T-helper 9 cell (primary cell): ENCODE results near the gene OVAAL.
"Not testable (repeated sequence)": the region's sequence is repeated elsewhere in the genome, so short reads cannot be mapped to it uniquely, and the experiment has no call there.

Experiments used
- DNase-seq: peaks from one replicate; pipeline ENCODE4 v3.0.0-alpha.2; 2020

OVAAL gene

GRCh38 chr1:180540697-180541594, 17.8 kb upstream of the OVAAL start:
- no peak for DNase-seq

DNA sequence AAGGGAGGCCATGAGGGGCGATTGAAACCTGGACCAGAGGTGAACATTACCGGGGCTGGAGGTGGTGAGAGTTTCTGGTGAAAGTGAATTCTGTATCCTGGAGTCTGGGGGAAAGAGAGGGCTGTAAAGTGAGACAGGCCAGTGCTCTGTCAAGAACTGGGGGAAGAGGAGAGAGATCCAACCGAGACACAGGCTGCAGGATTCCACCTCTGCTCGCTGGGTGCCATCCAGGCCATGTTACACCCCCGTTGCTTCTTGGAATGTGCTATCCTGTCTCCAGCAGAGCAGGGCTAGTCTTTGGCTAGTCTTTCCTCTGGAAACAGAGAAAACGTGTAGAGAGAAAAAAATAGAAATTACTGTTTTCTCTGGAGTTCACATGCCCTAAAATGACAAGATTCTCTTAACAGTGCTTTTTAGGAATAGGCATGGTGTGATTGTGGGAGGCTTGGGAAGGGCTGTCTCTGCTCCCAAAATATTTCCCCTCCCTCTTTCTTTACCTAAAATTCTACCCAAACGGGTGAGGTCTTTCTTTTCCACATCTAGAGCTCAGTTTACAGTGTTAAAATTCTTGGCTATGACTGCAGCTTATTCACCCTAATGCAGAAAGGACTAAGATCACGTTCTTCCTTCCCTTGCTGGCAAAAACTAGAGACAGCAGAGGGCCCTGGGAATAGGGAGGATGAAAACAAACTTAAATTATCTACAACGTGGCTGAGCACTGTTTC, 16.5 kb upstream of the OVAAL start:
- DNase-seq: no peak

DNA sequence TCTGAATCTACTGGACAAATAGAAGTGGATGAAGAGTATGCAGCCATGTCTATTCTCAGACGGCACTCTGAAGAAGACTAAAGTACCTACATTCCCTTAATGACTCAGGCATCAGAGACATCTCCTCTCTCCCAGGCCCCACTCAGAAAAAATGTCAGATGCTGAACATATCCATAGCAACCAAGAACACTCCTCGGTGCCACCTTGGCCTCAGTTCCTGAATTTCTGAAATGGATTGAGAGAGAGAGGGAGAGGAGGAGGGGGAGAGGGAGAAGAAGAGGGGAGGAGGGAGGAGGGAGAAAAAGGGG, 16.0 kb upstream of the OVAAL start:
- DNase-seq: no peak

DNA sequence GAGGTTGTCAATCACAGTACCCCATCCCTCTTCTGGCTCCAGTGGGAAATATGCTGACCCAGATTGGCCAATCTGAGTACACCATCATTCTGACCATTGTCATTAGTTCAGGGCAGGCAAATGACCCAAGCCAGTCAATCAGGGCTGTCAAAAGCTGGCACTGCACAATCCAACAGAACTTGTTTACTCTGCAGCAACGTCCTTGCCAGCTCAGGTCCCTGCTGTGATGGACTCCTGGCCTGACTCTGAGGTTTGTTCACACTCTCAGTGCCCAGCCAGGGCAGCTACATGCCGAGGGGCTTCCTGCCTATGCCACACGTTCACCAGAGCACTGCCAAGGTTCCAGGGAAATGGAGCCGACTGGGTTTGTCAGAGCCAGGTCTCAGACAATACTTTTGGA, 14.7 kb upstream of the OVAAL start:
- DNase-seq: no peak

GRCh38 chr1:180545991-180546390, 12.8 kb upstream of the OVAAL start:
- DNase-seq: no peak

GRCh38 chr1:180548686-180549317, 10.0 kb upstream of the OVAAL start:
- DNase-seq: no peak

GRCh38 chr1:180549770-180550169, 9.0 kb upstream of the OVAAL start:
- DNase-seq: not testable (repeated sequence)

GRCh38 chr1:180550241-180550640, 8.5 kb upstream of the OVAAL start:
- DNase-seq: no peak

DNA sequence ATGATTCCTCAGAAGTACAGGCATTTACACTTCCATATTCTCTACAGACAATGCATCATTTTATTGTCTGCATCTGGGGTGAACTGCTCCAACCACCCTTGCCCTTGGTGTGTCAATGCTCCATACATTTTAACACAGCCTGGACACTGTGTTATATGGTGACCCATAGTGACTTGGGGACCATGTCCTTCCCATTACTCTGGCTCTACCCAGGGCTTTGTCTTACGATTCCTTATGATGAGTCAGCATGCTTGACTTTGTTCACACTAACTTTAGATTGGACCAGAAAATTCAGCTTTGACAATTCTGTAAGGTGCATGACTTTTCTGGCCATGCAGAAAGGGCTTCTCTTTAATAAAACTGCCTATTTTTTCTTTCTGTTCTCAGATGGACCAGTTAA, 6.8 kb upstream of the OVAAL start:
- DNase-seq: no peak

GRCh38 chr1:180553046-180553445, 5.7 kb upstream of the OVAAL start:
- not testable (repeated sequence) for DNase-seq

DNA sequence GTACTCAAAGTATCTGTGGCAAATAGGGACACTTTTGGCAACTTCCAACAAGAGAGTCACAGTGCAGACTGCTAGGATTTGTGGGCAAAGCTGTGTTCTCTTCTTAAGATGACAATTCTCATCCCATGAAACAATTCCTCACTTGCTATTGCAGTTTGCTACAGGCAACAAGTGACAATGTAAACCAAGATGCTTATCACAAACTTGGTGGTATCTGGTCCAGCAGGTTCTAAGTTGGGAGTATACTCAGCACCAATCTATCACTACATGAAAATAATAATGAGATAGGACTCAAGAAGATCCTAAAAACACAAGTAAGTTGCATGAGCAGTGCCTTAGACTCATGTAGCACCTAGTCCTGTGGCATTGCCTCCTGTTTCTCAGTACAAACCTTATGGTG, 3.4 kb upstream of the OVAAL start:
- DNase-seq: no peak

GRCh38 chr1:180560200-180560867, 1.6 kb downstream of the OVAAL start:
- no peak for DNase-seq

DNA sequence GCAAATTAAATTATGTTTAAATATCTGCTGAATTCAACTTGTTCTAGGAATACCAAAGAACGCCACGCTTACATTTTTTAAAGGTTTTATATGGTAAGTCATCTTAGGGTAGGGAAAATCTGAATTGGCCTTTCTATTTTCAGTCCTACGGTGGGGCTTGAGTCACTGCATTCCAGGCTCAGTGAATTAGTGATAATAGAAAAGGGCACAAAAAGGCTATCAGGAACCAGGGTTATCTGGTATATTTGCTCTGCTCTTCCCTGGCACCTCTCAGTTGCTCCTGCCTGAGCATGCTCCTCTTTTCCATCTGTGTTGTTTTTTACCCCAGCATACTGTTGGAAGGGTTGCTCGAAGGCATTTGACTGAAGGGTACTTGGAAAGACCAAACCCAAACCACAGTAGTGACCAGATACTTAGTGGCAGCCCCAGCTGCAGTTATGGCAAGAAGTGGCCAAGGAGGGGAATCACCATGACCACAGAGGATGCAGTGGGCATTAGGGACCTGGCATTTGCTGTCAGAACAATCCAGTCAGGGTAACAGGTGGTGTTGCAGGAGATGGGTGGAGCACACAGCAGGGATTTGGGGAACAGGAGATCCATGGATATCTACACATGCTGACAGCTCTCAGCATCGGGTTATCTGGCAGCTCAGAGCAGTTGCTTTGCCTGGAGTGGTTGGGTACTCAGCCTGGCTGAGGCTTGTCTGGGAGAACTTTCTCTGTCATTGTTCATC, 2.3 kb downstream of the OVAAL start:
- no peak for DNase-seq

GRCh38 chr1:180562640-180563025, 3.9 kb downstream of the OVAAL start:
- DNase-seq: no peak

- no peak for DNase-seq
These were observed 4.5 kb downstream of the OVAAL start for GRCh38 chr1:180563026-180563827.

DNA sequence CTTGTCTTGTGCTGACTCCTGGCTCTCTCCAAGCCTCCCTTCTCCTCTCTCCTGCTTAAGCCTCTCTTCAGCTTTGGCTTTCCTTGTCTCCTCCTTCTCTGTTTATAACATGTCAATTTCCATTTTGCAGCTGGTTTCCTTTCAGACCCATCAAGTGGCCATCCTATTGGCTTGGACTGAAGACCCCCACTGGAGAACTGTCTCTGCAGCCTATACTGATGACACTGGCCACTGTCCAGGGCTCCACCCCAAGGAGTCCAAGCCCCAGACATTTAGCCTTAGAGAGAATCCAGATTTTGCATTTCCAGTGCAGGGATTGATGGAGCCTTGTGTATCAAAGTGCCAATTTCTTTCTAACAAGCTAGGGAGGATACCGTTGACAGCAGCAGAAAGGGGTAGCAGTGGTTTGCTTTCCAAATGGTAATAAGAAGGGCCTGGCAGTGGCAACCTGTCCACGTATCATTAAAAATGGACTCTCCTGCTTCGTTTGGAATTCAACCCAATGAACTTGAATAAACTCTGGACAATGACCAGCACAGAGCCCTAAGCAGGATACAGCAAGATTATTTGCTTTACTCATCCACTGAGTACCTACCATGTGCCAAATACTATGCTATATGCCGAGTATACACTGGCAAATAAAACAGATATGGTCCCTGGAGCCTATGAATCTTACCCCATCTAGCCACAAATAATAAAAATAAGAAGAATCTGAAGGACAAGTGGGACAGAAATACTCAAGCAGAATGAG, 6.5 kb downstream of the OVAAL start:
- no peak for DNase-seq

GRCh38 chr1:180566026-180566425, 7.3 kb downstream of the OVAAL start:
- DNase-seq: no peak

DNA sequence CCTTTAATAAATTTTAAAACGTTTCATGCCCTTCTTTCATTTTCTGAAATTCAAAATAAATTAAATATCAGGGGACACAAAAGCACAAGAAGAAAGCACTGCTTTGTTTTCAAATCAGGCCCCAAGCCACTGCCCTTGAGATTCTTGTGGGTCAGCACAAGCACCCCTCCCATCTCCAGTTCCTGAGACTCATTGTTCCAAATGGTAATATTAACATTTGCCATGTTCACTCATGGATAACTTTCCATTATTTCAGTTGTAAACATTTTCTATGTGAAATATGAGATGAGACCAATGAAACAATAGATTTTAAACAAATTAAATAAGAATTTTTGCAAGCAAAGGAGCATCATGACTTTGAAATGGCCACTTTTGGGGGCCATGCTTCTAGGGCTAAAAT, 7.7 kb downstream of the OVAAL start:
- DNase-seq: no peak

- DNase-seq: no peak
These were observed 8.9 kb downstream of the OVAAL start for GRCh38 chr1:180567654-180568053.

GRCh38 chr1:180568184-180568583, 9.4 kb downstream of the OVAAL start:
- no peak for DNase-seq
